Vagina (tissue), 2 donors: ENCODE measurements around the gene TMPRSS2. TPM values are rescaled to one million over a fixed set of nuclear protein-coding genes. Genes with fewer than 3 reads are reported as not detected.

Source experiments
- DNase-seq, 2 donors: peaks; one replicate each; pipeline ENCODE4 v3.0.0-alpha.2; 2017; ENCODE audit errors: extremely low spot score in 2 of 2
- H3K27ac ChIP-seq: fragments of 200-600 bp; sonication (generic); one replicate; pipeline ENCODE4 v1.5.1; 2019
- H3K27me3 ChIP-seq: fragments of 200-600 bp; sonication (generic); one replicate; pipeline ENCODE4 v1.5.1; 2019
- H3K36me3 ChIP-seq, 2 donors: fragments of 200-600 bp; sonication (generic); one replicate each; pipeline ENCODE4 v1.5.1; 2017 to 2019
- H3K4me1 ChIP-seq: fragments of 200-600 bp; sonication (generic); one replicate; pipeline ENCODE4 v1.5.1; 2019
- H3K4me3 ChIP-seq, 2 donors: fragments of 200-600 bp; sonication (generic); 1 replicate in 1 of 2; 2 replicates in 1 of 2; pipeline ENCODE4 v1.5.1; 2016 to 2019
- H3K9me3 ChIP-seq: fragments of 200-600 bp; sonication (generic); one replicate; pipeline ENCODE4 v1.5.1; 2019
- CTCF ChIP-seq, 3 experiments: fragments of 450-650 bp in 2 of 3; fragments of 200-600 bp in 1 of 3; sonication (generic) in 1 of 3; IDR thresholded peaks; one replicate each; pipeline ENCODE4 v1.5.1; 2017 to 2019; ENCODE audit warnings: antibody characterized with exemption in 3 of 3, mild to moderate bottlenecking in 2 of 3, moderate library complexity in 2 of 3
- POLR2A ChIP-seq, 2 donors: fragments of 450-650 bp; IDR thresholded peaks; one replicate each; pipeline ENCODE4 v1.6.1; 2017; ENCODE audit warnings: antibody characterized with exemption in 2 of 2, mild to moderate bottlenecking in 2 of 2, moderate library complexity in 2 of 2
- POLR2AphosphoS5 ChIP-seq, 2 donors: sonication (generic); formaldehyde crosslinking; IDR thresholded peaks; one replicate each; pipeline ENCODE4 v1.9.0; 2017; ENCODE audit warnings: antibody characterized with exemption in 2 of 2, mild to moderate bottlenecking in 2 of 2, low read depth in 1 of 2; ENCODE audit not compliant: insufficient read depth in 1 of 2
- intact Hi-C: fragments of 100-400 bp; cut with DNase I; formaldehyde crosslinking; loops from one replicate; pipeline ENCODE4 v1.15.1; 2023
- total RNA-seq: library from RNA; depleted of rRNA; stranded (reverse); fragments of >200 nt; gene quantifications from one replicate; pipeline ENCODE4 v1.2.3, GENCODE V29; 2016

The TMPRSS2 gene
- total RNA-seq, 1 donor from 2014 or later: 19.9 TPM

GRCh38 chr21:41520560-41521442 is 12.8 kb upstream of the TMPRSS2 start:
- Histone ChIP-seq H3K27ac (no peak overlapping the region), H3K4me1 (no peaks in the 10 kb centered on the region), H3K9me3 (no peaks in the 10 kb centered on the region), H3K36me3 (no peaks in the 10 kb centered on the region), H3K27me3 (no peaks in the 10 kb centered on the region), H3K4me3 (no peak overlapping the region)
- no peak for DNase-seq
- intact Hi-C loops: no loop called here
- TF ChIP-seq POLR2AphosphoS5 (IDR thresholded peaks at IDR 0.05; ENCODE audit: insufficient read depth in 1 of 2, low read depth in 1 of 2) (no peak), POLR2A (IDR thresholded peaks at IDR 0.05) (no peak), CTCF (IDR thresholded peaks at IDR 0.05) (no peak)

GRCh38 chr21:41519806-41520559 is 12.0 kb upstream of the TMPRSS2 start:
- TF ChIP-seq POLR2A (IDR thresholded peaks at IDR 0.05) (no peak), CTCF (IDR thresholded peaks at IDR 0.05) (no peak), POLR2AphosphoS5 (IDR thresholded peaks at IDR 0.05; ENCODE audit: insufficient read depth in 1 of 2, low read depth in 1 of 2) (no peak)
- DNase-seq: no peak
- no peak overlapping the region for H3K4me3 ChIP-seq
- H3K27me3 ChIP-seq: no peaks in the 10 kb centered on the region
- no peak overlapping the region for H3K27ac ChIP-seq
- H3K4me1 ChIP-seq: no peaks in the 10 kb centered on the region
- intact Hi-C loops: no loop called here
- H3K36me3 ChIP-seq: no peaks in the 10 kb centered on the region
- H3K9me3 ChIP-seq: no peaks in the 10 kb centered on the region

DNA sequence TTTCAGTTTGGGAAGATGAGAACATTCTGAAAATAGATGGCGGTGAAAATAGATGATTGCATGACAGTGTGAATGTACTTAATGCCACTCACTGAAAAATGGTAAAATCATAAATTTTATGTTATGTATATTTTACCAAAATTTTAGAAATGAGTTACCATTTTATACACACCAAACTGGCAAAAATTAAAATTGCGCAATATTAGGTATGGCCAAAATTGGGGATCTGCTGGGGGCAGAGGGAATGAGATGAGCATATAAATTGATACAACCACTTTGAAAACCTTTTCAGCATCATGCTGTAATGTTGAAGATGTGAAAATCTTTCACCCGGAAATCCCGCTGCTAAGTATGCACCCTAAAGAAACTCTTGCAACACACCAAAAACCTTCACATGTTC is 10.8 kb upstream of the TMPRSS2 start:
- TF ChIP-seq POLR2A (IDR thresholded peaks at IDR 0.05) (no peak), CTCF (IDR thresholded peaks at IDR 0.05) (no peak), POLR2AphosphoS5 (IDR thresholded peaks at IDR 0.05; ENCODE audit: insufficient read depth in 1 of 2, low read depth in 1 of 2) (no peak)
- H3K27ac ChIP-seq: no peak overlapping the region
- intact Hi-C loops: no loop called here

GRCh38 chr21:41511858-41512257 is 3.9 kb upstream of the TMPRSS2 start:
- peaks cover 9% of the 10 kb centered on the region for H3K27me3 ChIP-seq

More for the DNA sequence above, 10.8 kb upstream of the TMPRSS2 start:
- no peaks in the 10 kb centered on the region for H3K36me3 ChIP-seq
- no peak overlapping the region for H3K4me3 ChIP-seq
- H3K9me3 ChIP-seq: no peaks in the 10 kb centered on the region
- H3K4me1 ChIP-seq: no peaks in the 10 kb centered on the region
- no peak for DNase-seq
- no peaks in the 10 kb centered on the region for H3K27me3 ChIP-seq

More at GRCh38 chr21:41511858-41512257, 3.9 kb upstream of the TMPRSS2 start:
- Histone ChIP-seq H3K9me3 (no peaks in the 10 kb centered on the region), H3K4me3 (no peak overlapping the region), H3K36me3 (no peaks in the 10 kb centered on the region), H3K4me1 (peaks cover 18% of the 10 kb centered on the region), H3K27ac (no peak overlapping the region)
- intact Hi-C loops: no loop called here
- DNase-seq: no peak
- TF ChIP-seq POLR2A (IDR thresholded peaks at IDR 0.05) (no peak), CTCF (IDR thresholded peaks at IDR 0.05) (no peak), POLR2AphosphoS5 (IDR thresholded peaks at IDR 0.05; ENCODE audit: insufficient read depth in 1 of 2, low read depth in 1 of 2) (no peak)
